Colonic mucosa (tissue), 4 donors: ENCODE data around the gene RTN3. TPM values are rescaled to one million over a fixed set of nuclear protein-coding genes. Genes with fewer than 3 reads are reported as not detected.

ENCODE experiments used
- DNase-seq: peaks from one replicate; pipeline ENCODE4 v3.0.0-alpha.2; 2020
- H3K27ac ChIP-seq: fragments of 200-600 bp; one replicate; pipeline ENCODE4 v1.8.0; 2021
- H3K27me3 ChIP-seq: fragments of 200-600 bp; one replicate; pipeline ENCODE4 v1.8.0; 2021
- H3K36me3 ChIP-seq: fragments of 200-600 bp; one replicate; pipeline ENCODE4 v1.8.0; 2021
- H3K4me1 ChIP-seq: fragments of 200-600 bp; one replicate; pipeline ENCODE4 v1.8.0; 2021; ENCODE audit warnings: mild to moderate bottlenecking
- H3K4me3 ChIP-seq: fragments of 200-600 bp; one replicate; pipeline ENCODE4 v1.8.0; 2021
- H3K9ac ChIP-seq, 2 donors: one replicate each; pipeline ENCODE4 v1.7.0; 2013; ENCODE audit warnings: control low read depth in 2 of 2, low read depth in 2 of 2, low read length in 2 of 2
- H3K9me3 ChIP-seq: fragments of 200-600 bp; one replicate; pipeline ENCODE4 v1.8.0; 2021
- CTCF ChIP-seq: fragments of 200-600 bp; IDR thresholded peaks from one replicate; pipeline ENCODE4 v1.8.0; 2022; ENCODE audit warnings: antibody characterized with exemption, mild to moderate bottlenecking
- intact Hi-C: fragments of 100-400 bp; cut with DNase I; formaldehyde crosslinking; loops from one replicate; pipeline ENCODE4 v1.14.1; 2022
- total RNA-seq, 2 donors: library from RNA; stranded (reverse); fragmentation: NEBNext Ultra II Directional in 1 of 2; extraction: Animal tissue kit (Norgen Biotek cat#: 25700) in 1 of 2; gene quantifications; one replicate each; pipeline ENCODE4 v1.2.1, GENCODE V29; 2021
- donor health status: healthy.
- donor health status: DM: no; HTN: no; CAD: no.
- donor health status: DM: no; HTN: no; CAD: no.

The RTN3 gene
- total RNA-seq, 2 donors from 2014 or later = 110 to 128 TPM

DNA sequence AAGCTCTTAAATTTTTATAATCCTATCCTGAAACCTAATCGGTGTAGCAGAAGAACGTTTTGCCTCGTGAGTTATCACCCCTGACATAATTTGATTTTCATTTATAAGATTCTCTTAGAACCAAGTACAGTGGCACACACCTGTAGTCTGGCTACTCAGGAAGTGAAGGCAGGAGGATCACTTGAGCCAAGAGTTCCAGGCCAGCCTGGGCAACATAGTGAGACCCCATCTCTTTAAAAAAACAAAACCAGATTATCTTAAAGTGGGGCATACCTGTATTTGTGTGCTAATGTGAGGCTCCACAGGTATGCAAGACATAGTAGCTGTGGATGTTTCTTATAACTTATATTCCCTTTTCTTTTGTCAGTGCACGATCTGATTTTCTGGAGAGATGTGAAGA, 68.3 kb downstream of the RTN3 start:
- H3K9me3 ChIP-seq = no peaks in the 10 kb centered on the region
- no peak overlapping the region for H3K27ac ChIP-seq
- no peaks in the 10 kb centered on the region for H3K4me1 ChIP-seq
- no peak overlapping the region for H3K4me3 ChIP-seq
- H3K36me3 ChIP-seq = no peaks in the 10 kb centered on the region
- intact Hi-C loops = no loop called here
- H3K27me3 ChIP-seq = no peaks in the 10 kb centered on the region
- H3K9ac ChIP-seq = no peak overlapping the region
- no peak for DNase-seq
- no peak for TF ChIP-seq CTCF

- Histone ChIP-seq H3K27ac (no peak overlapping the region), H3K9ac (no peak overlapping the region), H3K27me3 (no peaks in the 10 kb centered on the region), H3K36me3 (no peaks in the 10 kb centered on the region), H3K4me3 (no peak overlapping the region), H3K9me3 (no peaks in the 10 kb centered on the region), H3K4me1 (no peaks in the 10 kb centered on the region)
- DNase-seq = no peak
- intact Hi-C loops = no loop called here
- no peak for TF ChIP-seq CTCF
These were observed 75.8 kb downstream of the RTN3 start for GRCh38 chr11:63756919-63757761.

GRCh38 chr11:63760487-63761079, 79.3 kb downstream of the RTN3 start:
- H3K36me3 ChIP-seq = no peaks in the 10 kb centered on the region
- TF ChIP-seq CTCF = no peak
- peaks cover 15% of the 10 kb centered on the region for H3K4me1 ChIP-seq
- H3K9me3 ChIP-seq = no peaks in the 10 kb centered on the region
- H3K4me3 ChIP-seq = no peak overlapping the region
- intact Hi-C loops = no loop called here
- H3K27me3 ChIP-seq = no peaks in the 10 kb centered on the region
- no peak for DNase-seq
- no peak overlapping the region for H3K9ac ChIP-seq
- no peak overlapping the region for H3K27ac ChIP-seq

DNA sequence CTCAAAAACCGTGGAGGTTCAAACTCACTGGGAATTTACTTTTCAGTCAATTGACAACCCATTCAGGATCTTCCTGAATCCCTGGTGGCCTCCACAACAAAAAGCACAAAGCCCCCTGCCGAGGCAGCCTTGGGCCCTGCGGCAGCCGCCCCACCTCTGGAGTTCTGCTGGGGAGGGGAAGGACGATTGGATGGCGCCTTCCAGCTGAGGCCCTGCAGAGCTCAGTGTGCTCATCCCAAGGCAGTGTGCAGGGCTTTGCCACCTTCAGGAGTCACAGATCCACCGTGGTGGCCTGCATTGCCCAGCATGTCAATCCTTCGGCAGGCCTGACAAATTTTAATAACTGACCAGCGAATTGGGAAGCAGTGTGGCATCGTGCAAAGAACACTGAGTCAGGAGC, 79.9 kb downstream of the RTN3 start:
- Histone ChIP-seq H3K4me1 (peaks cover 19% of the 10 kb centered on the region), H3K36me3 (no peaks in the 10 kb centered on the region), H3K9ac (no peak overlapping the region), H3K27ac (no peak overlapping the region), H3K27me3 (no peaks in the 10 kb centered on the region), H3K4me3 (no peak overlapping the region), H3K9me3 (no peaks in the 10 kb centered on the region)
- DNase-seq = no peak
- intact Hi-C loops = no loop called here
- TF ChIP-seq CTCF = no peak

GRCh38 chr11:63761931-63762653, 80.8 kb downstream of the RTN3 start:
- Histone ChIP-seq H3K27me3 (no peaks in the 10 kb centered on the region), H3K4me3 (peak overlapping the region; percentile 34), H3K27ac (no peak overlapping the region), H3K4me1 (peaks cover 26% of the 10 kb centered on the region), H3K9me3 (no peaks in the 10 kb centered on the region), H3K36me3 (no peaks in the 10 kb centered on the region), H3K9ac (peak overlapping the region in 1 of 2 donors; percentile 42)
- TF ChIP-seq CTCF = no peak
- intact Hi-C loops = no loop called here
- peak; percentile 32 for DNase-seq
